ENCODE results near the gene NID2. TPM values are rescaled to one million over a fixed set of nuclear protein-coding genes. Genes with fewer than 3 reads are reported as not detected.

NID2 gene
- total and polyA plus RNA-seq, 9 of the 15 experiments (the other 6 are each of a cell fraction or from before 2014, with no cell fraction given) = 0.04 to 0.45 (median 0.16) TPM; not detected in 3

DNA sequence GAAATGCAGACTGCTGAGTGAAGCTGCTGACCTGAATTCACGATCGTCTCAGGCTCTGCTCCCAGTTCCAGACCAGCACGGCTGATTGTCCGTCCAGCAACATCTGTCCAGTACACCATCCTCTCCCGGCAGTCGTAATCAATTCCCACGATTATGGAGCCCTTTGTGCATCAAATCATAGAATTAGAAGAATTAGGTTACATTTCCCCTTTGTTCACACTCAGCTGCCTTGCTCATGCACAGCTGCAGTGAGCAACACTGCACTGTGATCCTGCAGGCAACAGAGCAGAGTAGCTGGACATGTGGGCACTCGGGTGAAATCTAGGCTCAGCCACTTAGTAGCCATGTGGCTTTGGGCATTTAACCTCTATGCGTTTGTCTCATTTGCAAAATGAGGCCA is 57.3 kb downstream of the NID2 start:
- no peak for ATAC-seq
- no peak overlapping the region for H3K9ac ChIP-seq (ENCODE audit: insufficient read depth in 1 of 2, low read depth in 2 of 2, low read length in 2 of 2)
- POLR2A ChIA-PET = interaction anchor here (0.8 kb wide), 1 partner anchor 36 kb away, joined by 3 read pairs; no protein-coding TSS in a partner anchor
- intact Hi-C loops (cut with micrococcal nuclease) = no loop called here
- TF ChIP-seq ZKSCAN8 (CRISPR knock-in tag; IDR thresholded peaks at IDR 0.05) (no peak), ESRRB (CRISPR knock-in tag; IDR thresholded peaks at IDR 0.05; ENCODE audit: borderline replicate concordance) (no peak), TCF7 (IDR thresholded peaks at IDR 0.05; ENCODE audit: borderline replicate concordance) (no peak), POLR2H (tag; IDR thresholded peaks at IDR 0.05; ENCODE audit: low read depth) (no peak), TFAP4 (CRISPR knock-in tag; IDR thresholded peaks at IDR 0.05; ENCODE audit: borderline replicate concordance) (no peak), DLX4 (CRISPR knock-in tag; IDR thresholded peaks at IDR 0.05) (no peak), ZNF224 (CRISPR knock-in tag; IDR thresholded peaks at IDR 0.05) (no peak), CHD1 (IDR thresholded peaks at IDR 0.05; ENCODE audit: low read length) (no peak), FOXA1 (IDR thresholded peaks at IDR 0.05; ENCODE audit: borderline replicate concordance) (no peak)
- TF ChIP-seq, protein P1, sequence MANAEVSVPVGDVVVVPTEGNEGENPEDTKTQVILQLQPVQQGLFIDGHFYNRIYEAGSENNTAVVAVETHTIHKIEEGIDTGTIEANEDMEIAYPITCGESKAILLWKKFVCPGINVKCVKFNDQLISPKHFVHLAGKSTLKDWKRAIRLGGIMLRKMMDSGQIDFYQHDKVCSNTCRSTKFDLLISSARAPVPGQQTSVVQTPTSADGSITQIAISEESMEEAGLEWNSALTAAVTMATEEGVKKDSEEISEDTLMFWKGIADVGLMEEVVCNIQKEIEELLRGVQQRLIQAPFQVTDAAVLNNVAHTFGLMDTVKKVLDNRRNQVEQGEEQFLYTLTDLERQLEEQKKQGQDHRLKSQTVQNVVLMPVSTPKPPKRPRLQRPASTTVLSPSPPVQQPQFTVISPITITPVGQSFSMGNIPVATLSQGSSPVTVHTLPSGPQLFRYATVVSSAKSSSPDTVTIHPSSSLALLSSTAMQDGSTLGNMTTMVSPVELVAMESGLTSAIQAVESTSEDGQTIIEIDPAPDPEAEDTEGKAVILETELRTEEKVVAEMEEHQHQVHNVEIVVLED (CRISPR knock-in tag; IDR thresholded peaks at IDR 0.05) = no peak
- no peak for FAIRE-seq
- peaks cover 49% of the 10 kb centered on the region for H3K36me3 ChIP-seq (ENCODE audit: control insufficient read depth, insufficient read depth, low read length)
- WGBS (ENCODE audit: insufficient coverage, low coverage, missing lambda C conversion rate) = 94% methylated on average over 9 of the region's 9 CpGs
- no peak overlapping the region for H3K4me2 ChIP-seq (ENCODE audit: insufficient read depth, low read length)
- in situ Hi-C loops (cut with MboI) = no loop called here
- H3K27me3 ChIP-seq (ENCODE audit: control insufficient read depth in 2 of 2, insufficient read depth in 2 of 2, low read length in 2 of 2) = no peaks in the 10 kb centered on the region
- CTCF ChIA-PET (ENCODE audit: low intra/inter-chr PET ratio) = no interaction called here
- H3K9me1 ChIP-seq (ENCODE audit: control insufficient read depth, insufficient read depth, low read length) = no peaks in the 10 kb centered on the region
- BruUV-seq (replicated peaks) = no TSS peak
- no peak overlapping the region for H3K27ac ChIP-seq (ENCODE audit: extremely low read depth, low read depth, low read length)
- H3K9me3 ChIP-seq (replicated peaks; ENCODE audit: control insufficient read depth, insufficient read depth, low read depth, low read length) = no peaks in the 10 kb centered on the region
- DNase-seq (ENCODE audit: extremely low read depth in 1 of 4, low spot score in 3 of 4) = no peak
- H3K79me2 ChIP-seq (ENCODE audit: control insufficient read depth, insufficient read depth, low read length) = no peaks in the 10 kb centered on the region
- no peaks in the 10 kb centered on the region for H4K20me1 ChIP-seq (replicated peaks; ENCODE audit: control insufficient read depth, insufficient read depth, low read length)
- H3K4me1 ChIP-seq (replicated peaks in 1 of 2; ENCODE audit: control insufficient read depth in 2 of 2, insufficient read depth in 2 of 2, low read length in 2 of 2) = no peaks in the 10 kb centered on the region; a peak in 1 of 5 replicates
- no peak overlapping the region for H2AFZ ChIP-seq (ENCODE audit: low read depth, low read length)
- no peak overlapping the region for H3K4me3 ChIP-seq

Data from K562 (cell line).